Mucosa of descending colon (tissue), 3 donors: Measurements from ENCODE around the gene VSTM2B. TPM values are rescaled to one million over a fixed set of nuclear protein-coding genes. Genes with fewer than 3 reads are reported as not detected.

Source experiments
- ATAC-seq: fragments of 200-7000 bp; cut with Tn5 transposase; one replicate; pipeline ENCODE4 v1.9.1; 2020; ENCODE audit warnings: mild to moderate bottlenecking, moderate library complexity
- DNase-seq, 3 donors: peaks; one replicate each; pipeline ENCODE4 v3.0.0-alpha.2; 2020
- H3K36me3 ChIP-seq: fragments of 200-600 bp; one replicate; pipeline ENCODE4 v1.8.0; 2021; ENCODE audit warnings: low read depth, mild to moderate bottlenecking
- H3K4me1 ChIP-seq: fragments of 200-600 bp; one replicate; pipeline ENCODE4 v1.8.0; 2021; ENCODE audit warnings: low read depth, mild to moderate bottlenecking
- H3K4me3 ChIP-seq: fragments of 200-600 bp; one replicate; pipeline ENCODE4 v1.8.0; 2021; ENCODE audit warnings: mild to moderate bottlenecking
- H3K9me3 ChIP-seq: fragments of 200-600 bp; one replicate; pipeline ENCODE4 v1.8.0; 2021; ENCODE audit warnings: mild to moderate bottlenecking
- intact Hi-C, 2 donors: fragments of 100-400 bp; cut with DNase I in 1 of 2; cut with micrococcal nuclease in 1 of 2; formaldehyde crosslinking; loops; one replicate each; pipeline versions ENCODE4 v1.11.0 to v1.11.1; 2022; cut with DNase I, micrococcal nuclease
- total RNA-seq, 3 donors: library from RNA; stranded (reverse); fragmentation: NEBNext Ultra II Directional in 2 of 3; extraction: Animal tissue kit (Norgen Biotek cat#: 25700) in 2 of 3; gene quantifications; one replicate each; pipeline versions ENCODE4 v1.2.1 to v1.2.4, GENCODE V29; 2021 to 2023
- TF ChIP-seq, protein P1 (sequence below): fragments of 200-600 bp; IDR thresholded peaks from one replicate; pipeline ENCODE4 v1.8.0; 2022; ENCODE audit warnings: antibody characterized with exemption, mild to moderate bottlenecking
- donor health status: DM: no; HTN: no; CAD: no; lungs with moderate emphysema.
- donor health status: DM: no; HTN: no; CAD: no.
- donor health status: DM: no; HTN: yes; CAD: no.

Gene VSTM2B
- total RNA-seq, 3 donors from 2014 or later: 0.32 TPM; not detected in 2

DNA sequence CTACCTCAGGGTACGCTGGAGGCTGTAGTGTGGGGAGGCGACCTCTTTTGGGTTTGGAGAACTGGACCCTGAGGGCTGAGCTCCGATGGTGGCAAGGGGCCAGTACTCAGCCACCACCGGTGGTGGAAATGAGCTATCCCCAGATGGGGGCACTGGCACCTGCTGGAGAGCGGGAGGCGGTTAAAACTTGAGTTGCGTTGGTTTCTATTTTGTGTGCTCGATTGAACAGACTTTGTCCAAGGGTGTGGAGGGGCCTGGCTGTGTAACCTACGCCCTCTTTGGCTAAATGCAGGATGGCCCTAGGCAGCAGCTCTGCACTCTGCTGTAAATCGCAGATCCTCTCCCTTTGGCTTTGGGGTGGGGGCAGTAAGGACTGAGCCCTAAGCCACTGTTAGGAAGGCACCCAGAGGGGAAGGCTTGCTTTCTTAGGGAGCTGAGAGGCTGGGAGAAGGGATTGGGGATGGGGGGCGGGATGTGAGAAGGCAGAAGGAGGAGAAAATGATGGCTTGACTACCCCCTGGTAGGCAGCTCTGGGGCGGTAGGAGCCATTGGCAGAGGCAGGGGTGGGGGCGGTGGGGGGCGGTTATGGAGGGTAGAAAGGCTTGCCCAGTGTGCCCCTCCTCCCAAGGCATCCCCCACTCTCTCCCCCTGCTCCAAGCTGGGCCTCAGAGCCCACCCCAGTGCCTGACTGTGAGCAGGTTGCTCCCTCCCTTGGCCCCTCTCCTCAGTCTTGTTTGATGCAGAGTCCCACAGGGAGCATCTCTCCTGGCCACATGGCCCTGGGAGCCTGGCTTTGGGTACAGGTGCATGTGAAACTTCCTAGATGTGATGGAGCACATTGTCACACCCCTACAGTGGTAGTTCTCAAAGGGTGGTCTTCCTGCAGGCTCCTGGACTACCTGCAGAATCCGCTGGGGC, 5.0 kb downstream of the VSTM2B start:
- TF ChIP-seq, protein P1, sequence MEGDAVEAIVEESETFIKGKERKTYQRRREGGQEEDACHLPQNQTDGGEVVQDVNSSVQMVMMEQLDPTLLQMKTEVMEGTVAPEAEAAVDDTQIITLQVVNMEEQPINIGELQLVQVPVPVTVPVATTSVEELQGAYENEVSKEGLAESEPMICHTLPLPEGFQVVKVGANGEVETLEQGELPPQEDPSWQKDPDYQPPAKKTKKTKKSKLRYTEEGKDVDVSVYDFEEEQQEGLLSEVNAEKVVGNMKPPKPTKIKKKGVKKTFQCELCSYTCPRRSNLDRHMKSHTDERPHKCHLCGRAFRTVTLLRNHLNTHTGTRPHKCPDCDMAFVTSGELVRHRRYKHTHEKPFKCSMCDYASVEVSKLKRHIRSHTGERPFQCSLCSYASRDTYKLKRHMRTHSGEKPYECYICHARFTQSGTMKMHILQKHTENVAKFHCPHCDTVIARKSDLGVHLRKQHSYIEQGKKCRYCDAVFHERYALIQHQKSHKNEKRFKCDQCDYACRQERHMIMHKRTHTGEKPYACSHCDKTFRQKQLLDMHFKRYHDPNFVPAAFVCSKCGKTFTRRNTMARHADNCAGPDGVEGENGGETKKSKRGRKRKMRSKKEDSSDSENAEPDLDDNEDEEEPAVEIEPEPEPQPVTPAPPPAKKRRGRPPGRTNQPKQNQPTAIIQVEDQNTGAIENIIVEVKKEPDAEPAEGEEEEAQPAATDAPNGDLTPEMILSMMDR: no peak
- ATAC-seq (no peak), DNase-seq (no peak)
- Histone ChIP-seq H3K4me3 (no peak overlapping the region), H3K9me3 (no peaks in the 10 kb centered on the region), H3K4me1 (peaks cover 19% of the 10 kb centered on the region), H3K36me3 (no peaks in the 10 kb centered on the region)
- intact Hi-C loops: no loop called here

DNA sequence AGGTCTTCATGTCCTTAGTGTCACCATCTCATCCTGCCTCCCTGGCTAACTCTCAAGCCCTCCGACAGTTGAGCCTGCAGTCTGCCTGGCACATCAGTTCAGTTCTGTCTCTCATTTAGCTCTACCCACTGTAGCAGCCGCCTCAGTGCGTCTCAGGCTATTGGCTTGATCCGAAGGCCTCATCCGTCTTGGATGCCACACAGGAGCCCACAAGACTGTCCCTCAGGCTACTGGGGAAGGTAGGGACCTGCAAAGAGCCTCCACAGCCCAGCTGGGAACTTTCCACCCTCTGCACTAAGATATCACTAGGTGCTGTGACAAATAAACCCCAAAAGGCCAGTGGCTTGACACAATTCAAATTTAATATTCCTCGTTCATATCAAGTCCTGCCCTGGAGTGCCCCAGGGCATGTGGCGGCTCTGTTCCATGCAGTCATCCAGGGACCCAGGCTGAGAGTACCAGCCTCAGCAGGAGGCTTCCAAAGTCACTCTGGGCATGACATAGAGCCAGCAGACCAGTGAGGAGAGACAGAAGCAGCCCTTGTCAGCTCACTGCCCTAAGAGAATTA, 5.7 kb downstream of the VSTM2B start:
- H3K9me3 ChIP-seq: no peaks in the 10 kb centered on the region
- intact Hi-C loops: no loop called here
- no peak overlapping the region for H3K4me3 ChIP-seq
- DNase-seq (no peak), ATAC-seq (no peak)
- H3K36me3 ChIP-seq: no peaks in the 10 kb centered on the region
- TF ChIP-seq, protein P1: no peak
- H3K4me1 ChIP-seq: peaks cover 19% of the 10 kb centered on the region

DNA sequence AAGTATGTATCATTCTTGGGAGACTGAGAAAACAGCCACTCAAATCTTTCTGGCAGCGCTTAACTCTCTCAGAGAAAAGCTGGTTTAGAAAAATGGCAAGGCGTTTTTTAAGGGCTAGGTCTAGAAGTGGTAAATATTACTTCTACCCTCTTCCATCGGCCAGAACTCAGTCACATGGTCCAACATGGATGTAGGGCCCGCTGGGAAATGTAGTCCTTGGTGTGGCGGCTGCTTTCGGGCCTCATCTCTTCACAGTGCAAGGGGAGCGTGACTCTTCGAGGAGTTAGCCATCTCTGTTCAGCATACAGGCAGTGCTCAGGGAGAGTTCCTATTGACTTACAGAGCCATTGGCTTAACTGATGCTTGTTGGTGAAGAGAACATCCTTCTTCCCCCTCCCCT, 6.3 kb downstream of the VSTM2B start:
- TF ChIP-seq, protein P1: no peak

DNA sequence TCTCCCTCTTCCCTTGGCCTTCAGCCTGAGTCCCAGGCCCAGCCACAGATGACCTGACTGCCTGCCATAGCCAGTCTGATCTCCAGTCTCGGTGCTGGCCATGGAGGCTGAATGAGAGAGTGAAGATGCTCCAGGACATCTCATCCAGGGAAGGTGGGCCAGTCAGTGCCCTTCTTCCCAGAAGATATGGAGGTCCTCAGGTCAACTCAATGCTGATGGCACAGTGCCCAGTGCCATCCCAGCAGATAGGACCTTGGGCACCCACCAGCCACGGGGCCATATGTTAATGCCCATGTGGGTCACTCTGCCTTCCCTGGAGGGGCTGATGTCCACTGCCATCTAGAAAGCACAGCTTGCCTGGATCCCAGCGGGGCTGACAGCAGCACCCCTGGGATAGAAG, 7.2 kb downstream of the VSTM2B start:
- DNase-seq: no peak
- intact Hi-C loops: no loop called here
- no peak overlapping the region for H3K4me3 ChIP-seq
- H3K36me3 ChIP-seq: no peaks in the 10 kb centered on the region
- H3K9me3 ChIP-seq: no peaks in the 10 kb centered on the region
- TF ChIP-seq, protein P1: no peak
- no peak for ATAC-seq
- H3K4me1 ChIP-seq: peaks cover 12% of the 10 kb centered on the region

More for the DNA sequence above, 6.3 kb downstream of the VSTM2B start:
- H3K9me3 ChIP-seq: no peaks in the 10 kb centered on the region
- no peak overlapping the region for H3K4me3 ChIP-seq
- ATAC-seq (no peak), DNase-seq (no peak)
- H3K4me1 ChIP-seq: peaks cover 15% of the 10 kb centered on the region
- no peaks in the 10 kb centered on the region for H3K36me3 ChIP-seq
- intact Hi-C loops: no loop called here

DNA sequence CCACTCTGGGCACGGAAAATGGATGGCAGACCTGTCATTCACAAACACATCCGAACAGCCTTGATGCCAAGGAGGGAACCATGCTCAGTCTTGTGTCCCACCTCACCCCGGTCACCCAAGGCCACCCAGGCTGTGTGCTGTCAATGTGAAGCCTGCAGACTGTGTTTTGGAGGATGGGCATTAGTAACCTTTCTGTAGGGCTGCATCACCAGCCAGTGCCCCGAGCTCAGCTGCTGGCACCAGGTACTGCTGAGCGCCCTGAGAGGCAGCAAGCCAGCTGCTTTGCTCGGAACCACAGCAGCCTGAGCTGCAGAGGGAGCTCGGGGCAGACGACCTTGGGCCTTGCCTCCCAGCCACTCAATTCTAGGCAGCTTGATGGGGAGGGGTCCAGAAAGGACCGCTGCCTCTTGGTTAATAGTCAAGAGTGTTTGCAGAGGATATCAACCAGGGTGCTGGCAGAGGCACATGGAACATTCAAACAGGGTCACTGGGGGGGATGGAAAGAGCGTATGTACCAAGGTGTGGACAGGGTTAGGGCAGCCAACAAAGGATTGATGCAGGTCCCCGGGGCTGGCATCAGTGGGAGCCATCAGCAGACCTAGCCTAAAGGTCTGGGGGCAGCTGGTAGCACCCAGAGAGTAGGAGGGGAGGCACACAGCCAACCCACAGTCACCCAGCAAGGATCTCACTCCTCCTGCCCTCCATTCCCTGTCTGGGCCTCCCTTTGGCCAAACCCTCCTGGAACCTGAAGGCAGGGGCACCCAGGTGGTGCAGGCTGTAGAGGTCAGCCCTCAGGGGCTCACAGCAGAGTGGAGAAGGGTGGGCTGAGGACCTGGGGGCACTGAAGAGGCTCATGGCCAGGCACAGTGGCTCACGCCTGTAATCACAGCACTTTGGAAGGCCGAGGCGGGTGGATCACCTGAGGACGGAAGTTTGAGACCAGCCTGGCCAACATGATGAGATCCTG, 8.1 kb downstream of the VSTM2B start:
- Histone ChIP-seq H3K36me3 (no peaks in the 10 kb centered on the region), H3K4me1 (peaks cover 6% of the 10 kb centered on the region), H3K9me3 (no peaks in the 10 kb centered on the region), H3K4me3 (no peak overlapping the region)
- DNase-seq (no peak), ATAC-seq (no peak)
- TF ChIP-seq, protein P1: no peak
- intact Hi-C loops: no loop called here
